ENCODE measurements around the gene NPHP4. TPM values are rescaled to one million over a fixed set of nuclear protein-coding genes. Genes with fewer than 3 reads are reported as not detected.

The NPHP4 gene
- polyA plus RNA-seq (ENCODE audit: insufficient read length in 12 of 12), result 1 to 10 TPM in 10 of 12 donors, not detected in 2; 3.1 to 7.4 (median 3.7) TPM
- long read RNA-seq, donor 1, result 0 reads
- long read RNA-seq, donor 2, result 0 reads
- long read RNA-seq, donor 3, result 0 reads
- long read RNA-seq, donor 4, result 0 reads
- long read RNA-seq, donor 5, result 0 reads
- long read RNA-seq, donor 6, result 0 reads
- long read RNA-seq, donor 7, result 0 reads
- long read RNA-seq, donor 8, result 0 reads
- long read RNA-seq, donor 9, result 0 reads
- long read RNA-seq, donor 10, result 0 reads
- long read RNA-seq, donor 11, result 0 reads

DNA sequence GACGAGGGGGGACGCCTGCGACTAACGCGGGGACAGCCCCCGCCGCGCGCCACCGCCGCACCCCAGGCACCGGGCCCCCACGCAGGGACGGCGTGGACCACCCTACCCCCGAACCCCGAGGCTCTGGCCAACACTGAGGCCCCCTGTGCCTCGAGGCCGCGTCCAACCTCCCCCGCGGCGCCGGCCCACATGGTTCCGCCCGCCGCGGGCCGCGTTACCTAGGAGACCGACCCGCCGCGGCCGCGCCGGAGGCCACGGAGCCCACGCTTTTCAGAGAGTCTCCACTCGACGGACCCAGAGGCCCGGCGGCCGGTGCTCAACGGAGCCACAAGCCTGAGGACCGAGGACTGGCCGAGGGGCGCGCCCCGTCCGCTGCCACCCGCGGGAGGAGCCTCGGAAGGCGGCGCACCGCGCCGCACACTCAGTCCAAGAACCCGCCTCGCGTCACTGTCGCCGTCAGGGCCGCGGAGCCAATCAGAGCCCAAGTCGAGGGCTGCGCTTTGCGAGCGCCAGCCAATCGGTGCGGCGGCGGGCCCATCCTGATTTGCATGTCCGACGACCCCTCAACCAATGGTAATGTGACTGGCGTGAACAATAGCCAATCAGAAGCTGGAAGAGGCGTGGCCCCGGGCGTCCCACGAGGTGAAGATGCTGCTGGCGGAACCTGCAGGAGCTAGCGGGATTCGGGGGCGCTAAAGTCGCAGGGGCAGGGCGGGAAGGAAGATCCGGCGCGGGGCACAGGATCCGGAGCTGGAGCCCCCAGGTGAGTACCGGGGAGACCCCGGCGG is at the start of gene NPHP4:
TSS of gene NPHP4 (minus strand) at position 400 of the 788 bp plus-strand sequence. CDS start 6,136 bp downstream, outside the sequence.
- DNase-seq, result peak; percentile 100

DNA sequence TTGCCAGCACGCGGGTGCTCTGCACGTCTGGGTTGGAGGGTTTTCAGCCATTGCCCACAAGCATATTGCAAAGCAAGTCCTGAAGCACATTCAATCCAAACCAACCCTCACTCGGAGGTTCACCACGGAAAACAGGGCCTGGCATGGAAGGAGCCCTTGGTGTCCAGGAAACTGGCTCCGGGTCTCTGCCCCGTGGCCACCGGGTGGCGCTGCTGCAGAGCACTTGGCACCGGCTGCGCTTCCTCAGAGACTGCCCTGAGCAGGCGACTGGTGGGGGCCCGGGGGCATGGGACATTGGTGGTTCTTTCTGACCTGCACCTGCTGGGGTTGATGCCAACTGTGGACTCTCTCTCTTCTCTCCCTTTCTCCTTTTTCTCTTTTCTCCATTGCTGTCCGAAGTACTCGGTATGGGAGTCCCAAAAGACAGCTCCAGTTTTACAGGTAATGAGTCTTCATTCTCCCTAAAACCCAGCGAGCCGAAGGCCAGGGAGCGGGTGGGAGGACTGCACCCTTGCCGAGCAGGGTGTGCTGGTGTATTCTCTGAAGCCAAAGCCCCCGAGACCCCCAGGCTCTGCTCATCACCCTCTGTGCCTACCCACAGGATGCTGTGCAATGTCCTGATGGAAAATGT is 49.3 kb upstream of the NPHP4 start:
- DNase-seq, result no peak

DNA sequence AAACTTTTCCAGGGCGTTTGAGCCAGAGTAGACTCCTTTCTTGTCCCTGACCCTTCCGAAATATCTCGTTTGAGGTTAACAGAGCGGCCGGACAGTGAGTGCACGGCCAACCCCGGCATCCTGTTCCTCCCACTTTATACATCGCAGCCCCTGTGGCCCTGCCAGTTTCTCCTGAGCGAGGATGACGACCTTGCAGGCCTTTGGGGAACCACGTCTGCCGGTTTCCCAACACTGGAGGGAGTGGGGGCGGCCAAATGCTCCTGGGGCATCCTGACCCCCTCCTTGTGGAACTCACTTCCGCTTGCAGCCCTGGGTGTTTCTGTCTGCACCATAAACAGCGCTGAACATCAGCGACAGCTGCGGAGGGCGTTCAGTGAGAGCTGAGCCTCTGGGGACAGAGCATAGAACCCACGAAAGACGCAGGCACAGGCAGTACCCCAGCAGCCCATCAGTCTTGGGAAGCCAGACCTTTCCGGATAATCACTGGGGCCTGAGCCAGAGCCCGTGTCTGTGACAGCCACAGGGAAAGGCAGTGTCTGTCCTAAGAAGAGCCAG is 48.7 kb upstream of the NPHP4 start:
- no peak for DNase-seq

DNA sequence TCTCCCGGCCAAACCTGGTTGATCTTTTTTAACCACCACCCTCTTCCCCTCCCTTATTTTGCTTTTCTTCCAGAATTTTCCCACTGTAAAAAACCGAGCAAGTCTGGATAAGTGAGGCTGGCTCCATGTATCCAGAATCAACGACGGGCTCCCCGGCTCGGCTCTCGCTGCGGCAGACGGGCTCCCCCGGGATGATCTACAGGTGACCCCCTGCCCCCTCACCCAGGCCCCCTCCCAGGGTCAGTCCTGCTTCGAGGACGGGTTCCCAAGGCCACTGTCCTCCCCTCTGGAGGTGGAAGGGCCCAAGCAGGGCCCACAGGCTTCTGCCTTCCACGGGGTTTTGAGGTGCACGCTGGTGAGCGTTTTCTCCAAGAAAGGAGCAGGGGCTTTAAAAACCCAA is 48.2 kb upstream of the NPHP4 start:
- DNase-seq, result no peak

DNA sequence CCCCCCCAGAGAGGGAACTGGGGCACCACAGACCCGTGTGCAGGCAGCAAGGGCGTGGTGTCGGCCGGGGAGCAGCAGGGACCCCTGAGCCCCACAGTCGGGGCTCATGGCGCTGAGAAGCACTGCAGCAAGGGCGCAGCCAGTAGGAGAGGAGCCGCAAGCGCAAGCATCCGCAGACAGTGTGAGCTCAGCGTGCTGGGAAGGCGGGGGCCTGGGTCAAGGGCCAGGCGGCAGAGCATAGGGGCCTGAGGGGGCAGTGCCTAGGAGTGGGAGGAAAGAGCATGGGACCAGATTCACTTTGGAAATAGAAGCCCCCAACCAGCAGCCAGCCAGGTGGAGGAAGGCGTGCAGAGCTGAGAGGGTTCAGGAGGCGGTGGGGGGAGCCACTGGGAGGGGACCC is 46.8 kb upstream of the NPHP4 start:
- no peak for DNase-seq

DNA sequence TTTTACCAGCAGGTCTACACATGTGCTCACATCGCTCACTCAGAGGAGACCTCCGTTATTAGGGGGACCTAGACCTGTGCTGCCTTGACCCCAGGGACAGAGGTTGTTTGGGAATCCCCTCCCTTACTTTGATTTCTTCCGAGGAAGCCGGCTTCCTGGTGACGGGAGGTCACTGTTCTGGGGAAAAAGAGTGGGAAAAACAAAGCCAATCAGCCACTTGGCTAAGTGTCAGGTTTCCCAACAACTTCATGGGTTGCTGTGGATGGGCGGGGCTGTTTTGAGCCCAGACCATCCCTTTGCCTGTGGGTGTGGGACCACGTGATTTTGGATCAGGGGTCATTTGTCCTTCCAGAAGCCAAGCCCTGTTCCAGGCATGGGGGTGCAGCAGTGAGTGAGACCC is 46.4 kb upstream of the NPHP4 start:
- DNase-seq, result no peak

DNA sequence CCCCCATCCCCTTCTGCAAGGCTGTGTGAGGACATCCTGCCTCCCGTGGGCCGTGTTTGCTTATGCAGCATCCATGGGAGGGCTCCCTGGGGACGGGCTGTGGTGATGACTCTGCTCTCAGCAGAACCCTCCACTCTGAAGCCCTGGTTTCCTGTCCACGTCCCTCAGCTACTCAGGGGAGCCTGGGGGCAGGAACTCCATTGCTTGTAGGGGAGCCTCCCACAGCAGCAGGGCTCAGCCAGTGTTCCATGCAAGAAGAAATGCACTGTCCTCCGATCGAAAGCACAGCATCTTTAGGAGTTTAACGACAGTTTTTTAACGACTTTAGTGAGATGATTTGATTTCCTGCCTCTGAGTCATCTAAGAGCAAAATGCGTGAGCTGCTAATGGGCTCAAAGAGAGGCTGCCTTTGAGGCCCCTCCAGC is 45.1 kb upstream of the NPHP4 start:
- no peak for DNase-seq

DNA sequence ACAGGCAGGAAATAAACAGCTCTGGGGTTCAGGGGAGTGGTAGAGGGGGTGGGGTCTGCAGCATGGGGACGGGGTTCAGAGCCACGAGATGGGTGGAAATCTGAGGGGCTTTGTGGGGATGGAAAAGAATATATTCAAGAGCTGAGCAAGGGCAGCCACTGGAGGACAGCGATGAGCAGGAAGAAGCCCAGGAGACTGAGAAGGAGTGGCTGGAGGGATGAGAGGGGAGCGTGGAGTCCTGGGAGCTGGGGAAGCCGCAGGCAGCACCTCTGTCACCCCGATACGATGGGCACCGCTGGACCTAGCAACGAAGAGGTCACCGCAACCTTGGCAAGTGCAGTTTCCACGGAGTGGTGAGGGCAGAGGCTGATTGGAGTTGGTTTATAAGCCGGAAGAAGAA is 43.5 kb upstream of the NPHP4 start:
- no peak for DNase-seq

DNA sequence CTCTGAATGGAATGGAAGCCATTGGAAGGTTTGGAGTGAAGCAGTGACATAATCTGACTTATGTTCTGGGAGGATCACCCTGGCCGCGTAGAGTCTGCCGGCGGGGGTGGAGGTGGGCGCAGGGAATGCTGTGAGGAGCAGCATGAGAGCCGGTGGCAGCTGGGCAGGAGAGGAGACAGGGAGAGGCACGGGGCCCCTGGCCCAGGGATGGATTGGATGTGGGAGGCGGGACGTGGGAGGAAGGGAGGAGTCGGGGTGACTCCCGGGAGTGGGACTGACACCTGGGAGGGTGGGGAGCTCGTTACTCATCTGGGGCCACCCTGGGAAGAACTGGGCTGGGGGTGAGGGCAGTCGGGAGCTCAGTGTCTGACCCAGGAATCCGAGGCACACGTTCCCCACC is 43.1 kb upstream of the NPHP4 start:
- no peak for DNase-seq

DNA sequence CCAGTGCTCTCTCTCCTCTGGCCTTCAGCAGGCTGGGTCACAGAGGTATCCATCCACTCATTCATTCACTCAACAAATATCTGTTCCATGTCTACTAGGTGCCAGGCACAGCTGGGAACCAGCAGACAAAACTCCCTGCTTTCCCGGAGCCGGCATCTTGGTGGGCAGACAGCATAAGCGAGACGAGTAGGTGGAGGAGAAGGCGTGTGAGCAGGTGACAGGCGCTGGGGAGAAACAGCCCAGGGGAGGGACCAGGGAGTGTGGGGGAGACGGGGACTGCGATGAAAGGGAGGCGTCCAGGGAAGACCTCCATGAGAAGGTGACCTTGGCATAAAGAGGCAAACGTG is 42.5 kb upstream of the NPHP4 start:
- no peak for DNase-seq

DNA sequence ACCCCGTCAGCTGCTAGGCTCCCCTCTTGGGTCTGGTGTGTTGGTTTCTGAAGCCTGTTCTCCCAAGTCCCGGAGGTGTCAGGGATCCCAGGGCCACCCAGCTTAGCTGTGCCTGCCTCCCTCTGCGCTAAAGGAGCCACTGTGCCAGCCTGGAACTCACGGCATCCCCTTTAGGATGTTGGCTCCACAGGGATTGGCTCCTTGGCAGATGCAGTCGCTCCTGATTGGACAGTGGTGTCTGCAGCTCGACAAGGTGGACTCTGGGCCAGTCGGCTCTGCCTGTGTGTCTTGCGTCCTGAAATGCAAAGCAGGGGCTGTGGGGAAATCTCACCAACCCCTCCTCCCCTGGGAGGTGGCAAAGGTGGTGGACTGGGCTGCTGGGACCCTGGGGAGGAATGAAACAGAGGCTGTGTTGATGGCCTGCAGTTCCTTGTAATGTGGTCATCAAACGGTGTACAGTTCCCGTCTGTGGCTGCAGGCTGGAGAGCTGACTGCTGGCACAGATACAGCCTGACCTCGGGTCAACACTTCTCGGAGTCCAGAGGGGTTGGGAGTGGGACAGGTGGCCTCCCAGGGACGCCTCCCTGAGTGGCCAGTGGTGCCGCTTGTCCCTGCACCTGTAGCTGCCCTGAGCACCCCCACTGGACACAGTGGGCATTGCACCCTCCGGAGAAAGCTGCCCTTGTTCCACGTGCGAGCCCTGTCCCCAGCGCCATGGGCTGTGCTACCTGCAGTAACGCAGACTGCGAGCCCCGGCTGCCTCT is 41.9 kb upstream of the NPHP4 start:
- DNase-seq, result no peak

DNA sequence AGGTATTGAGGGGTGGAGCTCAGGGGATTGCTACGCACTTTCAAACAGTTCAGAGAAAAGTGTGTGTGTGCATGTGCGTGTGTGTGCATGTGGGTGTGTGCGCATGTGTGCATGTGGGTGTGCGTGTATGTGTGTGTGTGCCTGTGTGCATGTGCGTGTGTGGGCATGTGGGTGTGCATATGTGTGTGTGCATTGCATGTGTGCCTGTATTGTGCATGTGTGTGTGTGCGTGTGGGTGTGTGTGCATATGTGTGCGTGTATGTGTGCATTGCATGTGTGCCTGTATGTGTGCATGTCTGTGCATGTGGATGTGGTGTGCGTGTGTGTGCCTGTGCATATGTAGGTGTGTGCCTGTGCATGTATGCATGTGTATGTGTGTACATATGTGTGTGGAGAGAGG is 40.9 kb upstream of the NPHP4 start:
- no peak for DNase-seq

DNA sequence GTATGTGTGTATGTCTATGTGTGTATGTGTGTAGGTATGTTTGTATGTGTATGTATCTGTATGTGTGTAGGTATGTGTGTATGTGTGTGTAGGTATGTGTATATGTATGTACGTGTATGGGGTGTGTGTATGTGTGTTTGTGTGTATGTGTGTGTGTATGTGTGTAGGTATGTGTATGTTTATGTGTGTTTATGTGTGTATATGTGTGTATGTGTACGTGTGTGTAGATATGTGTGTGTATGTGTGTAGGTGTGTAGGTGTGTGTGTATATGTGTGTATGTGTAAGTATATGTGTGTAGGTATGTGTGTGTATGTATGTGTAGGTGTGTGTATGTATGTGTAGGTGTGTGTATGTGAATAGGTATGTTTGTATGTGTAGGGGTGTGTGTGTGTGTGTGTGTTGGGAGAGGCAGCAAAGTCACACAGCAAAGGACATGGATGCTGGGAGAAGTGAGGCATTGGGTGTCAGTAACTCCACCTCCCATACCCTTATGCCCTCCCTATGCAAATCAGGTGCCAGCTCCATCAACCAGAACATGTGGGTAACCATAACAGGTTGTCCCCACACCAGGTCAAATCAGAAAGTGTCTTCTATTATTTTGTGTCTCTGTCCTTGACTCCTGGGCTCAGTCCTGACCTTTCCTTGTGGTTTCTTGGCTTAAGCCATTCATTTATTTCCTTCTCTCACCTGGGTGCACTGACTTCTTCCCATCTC is 38.5 kb upstream of the NPHP4 start:
- DNase-seq, result no peak

DNA sequence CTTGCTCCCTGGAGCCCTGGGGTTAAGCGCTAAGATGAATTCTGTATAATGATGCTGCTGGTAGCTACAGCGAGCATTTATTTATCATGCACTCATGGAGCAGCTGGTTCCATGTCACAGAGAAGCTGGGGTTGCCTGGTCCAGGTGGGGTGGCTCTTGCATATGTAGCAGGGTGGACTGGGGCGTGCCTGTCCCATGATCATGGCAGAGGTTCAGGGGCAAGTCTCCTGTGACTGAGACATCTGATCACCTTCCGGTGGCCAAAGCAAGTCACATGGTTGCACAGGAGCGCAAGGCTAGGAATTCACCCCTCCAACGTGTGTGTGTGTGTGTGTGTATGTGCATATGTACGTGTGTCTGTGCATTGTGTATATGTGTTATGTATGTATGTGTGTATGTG is 37.9 kb upstream of the NPHP4 start:
- no peak for DNase-seq

DNA sequence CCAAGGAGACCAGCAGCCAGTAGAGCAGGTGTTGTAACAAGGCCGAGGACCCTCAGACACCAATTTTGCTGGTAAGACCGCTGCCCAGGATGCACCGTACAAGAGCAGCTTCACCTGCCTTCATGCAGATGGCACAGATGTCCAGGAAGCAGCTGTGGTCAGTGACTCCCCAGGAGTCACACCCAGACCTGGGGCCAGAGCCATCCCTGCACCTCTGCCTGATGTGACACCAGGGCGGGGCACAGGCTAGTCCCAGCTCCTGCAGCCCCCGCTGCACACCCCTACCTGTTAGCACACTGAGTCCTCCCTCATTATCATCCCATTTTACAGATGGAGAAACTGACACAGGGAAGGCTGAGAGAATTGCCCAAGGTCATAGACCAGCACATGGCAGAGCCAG is 37.1 kb upstream of the NPHP4 start:
- DNase-seq, result no peak

DNA sequence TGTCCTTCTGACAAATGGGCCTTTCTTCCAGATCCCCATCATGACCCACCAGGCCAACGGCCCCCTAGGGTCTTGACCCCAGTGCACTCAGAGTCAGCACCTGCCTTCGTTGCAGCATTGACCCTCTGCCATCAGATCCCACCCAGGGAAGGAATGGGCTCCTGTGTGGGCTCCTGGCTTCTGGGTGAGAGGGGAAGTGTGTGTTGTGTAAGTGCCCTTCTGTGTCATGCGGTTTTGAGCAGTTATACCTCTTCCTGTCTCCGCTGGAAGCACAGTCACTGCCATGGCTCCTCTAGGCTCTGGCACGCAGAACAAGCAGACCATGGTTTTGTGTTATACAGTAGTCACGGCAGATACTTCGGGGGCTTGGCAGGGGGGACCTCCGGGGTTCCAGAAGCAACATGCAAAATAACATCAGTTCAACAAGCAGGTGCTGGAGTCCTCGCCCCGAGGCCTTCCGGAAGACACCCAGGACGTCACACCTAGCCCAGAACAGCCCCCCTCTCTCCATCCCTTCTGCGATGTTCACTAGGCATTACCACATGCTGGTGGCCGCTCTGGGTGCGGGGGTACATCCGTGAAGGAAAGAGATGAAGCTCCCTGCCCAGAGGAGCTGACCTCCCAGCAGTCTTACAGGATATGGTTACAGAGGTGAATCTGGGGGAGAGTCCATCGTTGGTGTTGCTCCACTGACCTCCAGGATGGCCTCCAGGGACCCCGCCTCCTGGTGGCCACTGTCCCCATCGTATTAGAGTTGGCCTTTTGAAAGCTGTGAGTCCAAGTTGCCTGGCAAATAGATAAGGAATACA is 36.0 kb upstream of the NPHP4 start:
- no peak for DNase-seq

DNA sequence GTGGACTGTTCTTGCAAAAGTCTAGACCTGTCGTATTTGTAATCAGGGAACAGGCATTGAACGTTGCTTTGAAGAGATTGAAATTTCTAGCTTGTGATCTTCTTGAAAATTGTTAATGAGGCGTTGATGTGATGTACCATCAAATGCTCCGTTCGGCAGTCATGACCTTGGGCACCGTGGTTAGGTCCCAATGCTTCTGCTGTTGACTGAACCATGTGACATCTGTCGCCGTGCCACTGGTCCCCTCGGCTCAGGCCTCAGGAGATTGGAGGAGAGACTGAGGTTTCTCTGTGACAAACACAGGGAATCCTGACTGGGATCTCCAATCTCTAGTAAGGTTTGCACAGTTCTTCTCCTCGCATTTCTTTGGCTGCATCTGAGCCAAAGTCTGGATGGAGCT is 35.4 kb upstream of the NPHP4 start:
- no peak for DNase-seq

DNA sequence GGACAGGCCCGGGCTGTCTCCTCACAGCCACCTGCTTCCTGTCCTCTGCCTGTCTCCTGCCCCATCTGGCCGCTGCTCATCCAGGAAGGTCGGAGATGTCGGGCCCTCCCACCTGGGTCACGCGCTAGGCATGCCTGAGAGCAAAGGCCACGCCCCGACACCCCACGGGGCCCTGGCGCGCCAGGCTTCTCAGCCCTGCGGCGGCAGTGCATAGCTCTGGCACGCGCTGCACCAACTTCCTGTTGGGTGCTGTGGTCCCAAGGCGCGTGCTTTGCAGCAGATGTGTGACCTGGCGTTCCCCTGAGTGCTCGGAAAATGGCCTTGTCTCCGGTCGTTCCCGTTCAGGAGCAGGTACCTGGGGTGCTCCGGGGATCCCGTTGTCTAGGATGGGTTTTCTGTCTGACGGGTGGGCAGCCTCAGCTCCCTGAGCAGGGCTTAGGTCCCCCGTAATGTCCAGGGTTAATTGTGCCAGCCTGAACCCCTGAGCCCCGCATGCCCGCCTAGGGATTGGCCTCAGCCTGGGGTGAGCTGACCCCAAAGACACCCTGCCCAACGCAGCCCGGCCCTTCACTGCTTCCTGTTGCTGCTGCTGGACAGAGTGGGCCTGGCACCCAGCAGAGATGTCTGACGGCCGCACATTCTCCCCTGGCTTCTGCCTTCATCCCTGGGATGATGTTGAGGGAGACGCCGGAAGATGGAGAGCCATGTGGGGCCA is 34.0 kb upstream of the NPHP4 start:
- DNase-seq, result peak; percentile 24

DNA sequence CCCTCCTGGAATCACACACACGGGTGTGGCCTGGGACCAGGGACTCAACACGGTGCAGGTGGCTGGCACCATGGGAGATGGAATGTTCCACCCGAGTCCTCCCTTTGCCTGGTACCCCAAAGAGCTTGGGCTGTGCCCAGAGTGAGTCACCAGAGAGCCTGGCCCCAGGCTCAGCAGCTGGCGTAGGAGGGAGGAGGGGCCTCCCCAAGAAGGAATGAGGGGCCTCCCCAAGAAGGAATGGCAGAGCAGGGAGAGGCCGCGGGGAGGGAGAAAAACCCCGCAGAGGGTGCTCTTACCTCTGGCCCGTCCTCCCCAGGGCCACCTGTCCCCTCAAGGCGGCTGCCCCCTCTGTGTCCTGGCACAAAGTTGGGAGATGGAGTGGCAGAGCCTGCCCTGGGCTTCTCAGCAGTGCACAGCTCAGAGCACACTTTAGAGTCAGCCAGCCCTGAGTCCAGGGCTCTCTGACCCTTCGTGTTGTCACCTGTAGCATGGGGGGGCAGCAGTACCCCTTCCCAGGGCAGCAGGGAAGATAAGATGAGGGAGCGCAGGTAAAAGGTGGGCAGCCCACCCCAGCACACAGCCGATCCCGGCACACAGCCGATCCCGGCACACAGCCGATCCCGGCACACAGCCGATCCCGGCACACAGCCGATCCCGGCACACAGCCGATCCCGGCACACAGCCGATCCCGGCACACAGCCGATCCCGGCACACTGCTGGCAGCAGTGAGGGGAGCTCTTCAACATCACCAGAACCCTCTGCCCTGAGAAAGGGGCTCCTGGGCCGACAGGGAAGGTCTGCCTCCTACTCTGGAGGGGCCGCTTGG is 33.3 kb upstream of the NPHP4 start:
- DNase-seq, result no peak

All from muscle of arm (tissue), 14 donors.